Esophagus muscularis mucosa (tissue), 4 donors: ENCODE results near the gene SHOC1. TPM values are rescaled to one million over a fixed set of nuclear protein-coding genes. Genes with fewer than 3 reads are reported as not detected.

Experiments used
- DNase-seq: peaks from one replicate; pipeline ENCODE4 v3.0.0-alpha.2; 2017; ENCODE audit errors: extremely low spot score
- H3K27ac ChIP-seq, 4 donors: fragments of 200-600 bp; sonication (generic); replicated peaks in 1 of 4; 1 replicate in 3 of 4; 2 replicates in 1 of 4; pipeline ENCODE4 v1.5.1; 2016 to 2019; ENCODE audit warnings: mild to moderate bottlenecking in 1 of 4
- H3K27me3 ChIP-seq, 4 donors: fragments of 200-600 bp; sonication (generic); one replicate each; pipeline versions ENCODE4 v1.5.1 to v1.6.0; 2016 to 2019
- H3K36me3 ChIP-seq, 4 donors: fragments of 200-600 bp; sonication (generic); one replicate each; pipeline ENCODE4 v1.5.1; 2016 to 2019
- H3K4me1 ChIP-seq, 4 donors: fragments of 200-600 bp; sonication (generic); one replicate each; pipeline ENCODE4 v1.5.1; 2016 to 2019
- H3K4me3 ChIP-seq, 4 donors: fragments of 200-600 bp; sonication (generic); 1 replicate in 2 of 4; 2 replicates in 2 of 4; pipeline ENCODE4 v1.5.1; 2016 to 2019; ENCODE audit warnings: mild to moderate bottlenecking in 4 of 4, moderate library complexity in 1 of 4
- H3K9me3 ChIP-seq, 4 donors: fragments of 200-600 bp; sonication (generic); 1 replicate in 3 of 4; 2 replicates in 1 of 4; pipeline ENCODE4 v1.5.1; 2016 to 2019
- EP300 ChIP-seq: sonication (generic); formaldehyde crosslinking; IDR thresholded peaks from one replicate; pipeline ENCODE4 v1.6.1; 2017; ENCODE audit warnings: antibody characterized with exemption
- POLR2A ChIP-seq: fragments of 450-650 bp; IDR thresholded peaks from one replicate; pipeline ENCODE4 v1.6.1; 2017; ENCODE audit warnings: antibody characterized with exemption, moderate library complexity, mild to moderate bottlenecking, low read depth
- POLR2AphosphoS5 ChIP-seq, 2 donors: sonication (generic); formaldehyde crosslinking; IDR thresholded peaks; one replicate each; pipeline ENCODE4 v1.6.1; 2017; ENCODE audit warnings: antibody characterized with exemption in 2 of 2
- WGBS: methylation state at CpG from one replicate; pipeline ENCODE4 v1.1.5; 2018; 5-methylcytosine and 5-hydroxymethylcytosine counted together
- intact Hi-C: fragments of 100-400 bp; cut with DNase I; formaldehyde crosslinking; loops from one replicate; pipeline ENCODE4 v1.15.1; 2023
- total RNA-seq, 4 donors: library from RNA; depleted of rRNA; stranded (reverse); fragments of >200 nt; gene quantifications; one replicate each; pipeline versions ENCODE4 v1.1.0 to v1.2.1, GENCODE V29; 2016
- TF ChIP-seq, protein P1 (sequence below), 3 experiments: fragments of 200-600 bp in 2 of 3; fragments of 450-650 bp in 1 of 3; sonication (generic) in 2 of 3; IDR thresholded peaks; one replicate each; pipeline ENCODE4 v1.5.1; 2017 to 2019; ENCODE audit warnings: antibody characterized with exemption in 3 of 3, mild to moderate bottlenecking in 2 of 3, moderate library complexity in 1 of 3

SHOC1 gene
- total RNA-seq, 4 donors from 2014 or later, result under 0.01 TPM; not detected in 3

DNA sequence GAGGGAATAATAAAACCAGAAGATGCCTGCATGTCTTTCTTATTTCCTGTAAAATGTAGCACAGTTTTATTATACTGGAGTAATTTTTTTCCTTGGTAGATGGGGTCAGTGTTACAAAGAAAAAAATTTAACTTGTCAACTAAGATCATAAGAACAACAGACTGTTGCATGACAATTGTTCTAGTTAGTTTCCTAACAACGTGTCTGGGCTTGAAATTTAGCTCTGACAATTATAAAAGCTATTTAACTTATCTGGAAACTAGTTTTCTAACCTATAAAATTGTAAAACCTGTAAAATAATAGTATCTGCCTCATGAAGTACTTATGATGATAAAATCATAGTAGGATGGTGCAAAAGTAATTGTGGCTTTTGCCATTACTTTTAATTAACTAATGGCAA is 4.9 kb downstream of the SHOC1 start:
- no peak for DNase-seq
- Histone ChIP-seq H3K27ac (no peak overlapping the region), H3K4me3 (no peak overlapping the region), H3K4me1 (no peaks in the 10 kb centered on the region), H3K27me3 (no peaks in the 10 kb centered on the region), H3K9me3 (peaks cover 0 to 6% (median 0%) of the 10 kb centered on the region in 4 donors), H3K36me3 (peaks cover 0 to 3% (median under 1%) of the 10 kb centered on the region in 4 donors)
- no peak for TF ChIP-seq EP300
- TF ChIP-seq POLR2AphosphoS5 (IDR thresholded peaks at IDR 0.05), result no peak
- TF ChIP-seq POLR2A, result no peak
- TF ChIP-seq, protein P1, sequence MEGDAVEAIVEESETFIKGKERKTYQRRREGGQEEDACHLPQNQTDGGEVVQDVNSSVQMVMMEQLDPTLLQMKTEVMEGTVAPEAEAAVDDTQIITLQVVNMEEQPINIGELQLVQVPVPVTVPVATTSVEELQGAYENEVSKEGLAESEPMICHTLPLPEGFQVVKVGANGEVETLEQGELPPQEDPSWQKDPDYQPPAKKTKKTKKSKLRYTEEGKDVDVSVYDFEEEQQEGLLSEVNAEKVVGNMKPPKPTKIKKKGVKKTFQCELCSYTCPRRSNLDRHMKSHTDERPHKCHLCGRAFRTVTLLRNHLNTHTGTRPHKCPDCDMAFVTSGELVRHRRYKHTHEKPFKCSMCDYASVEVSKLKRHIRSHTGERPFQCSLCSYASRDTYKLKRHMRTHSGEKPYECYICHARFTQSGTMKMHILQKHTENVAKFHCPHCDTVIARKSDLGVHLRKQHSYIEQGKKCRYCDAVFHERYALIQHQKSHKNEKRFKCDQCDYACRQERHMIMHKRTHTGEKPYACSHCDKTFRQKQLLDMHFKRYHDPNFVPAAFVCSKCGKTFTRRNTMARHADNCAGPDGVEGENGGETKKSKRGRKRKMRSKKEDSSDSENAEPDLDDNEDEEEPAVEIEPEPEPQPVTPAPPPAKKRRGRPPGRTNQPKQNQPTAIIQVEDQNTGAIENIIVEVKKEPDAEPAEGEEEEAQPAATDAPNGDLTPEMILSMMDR (IDR thresholded peaks at IDR 0.05), result no peak
- intact Hi-C loops, result no loop called here
- WGBS, result 87% methylated on average over 1 of the region's 1 CpG

GRCh38 chr9:111783857-111784256 is 10.9 kb downstream of the SHOC1 start:
- H3K27ac ChIP-seq, result no peak overlapping the region
- H3K4me3 ChIP-seq, result no peak overlapping the region
- 76% methylated on average over 2 of the region's 2 CpGs for WGBS
- TF ChIP-seq POLR2AphosphoS5 (IDR thresholded peaks at IDR 0.05) (no peak), EP300 (no peak), POLR2A (no peak)
- TF ChIP-seq, protein P1 (IDR thresholded peaks at IDR 0.05), result no peak
- intact Hi-C loops, result no loop called here
- DNase-seq, result no peak
- H3K9me3 ChIP-seq, result peaks cover 0 to 6% (median 0%) of the 10 kb centered on the region in 4 donors
- no peaks in the 10 kb centered on the region for H3K4me1 ChIP-seq
- no peaks in the 10 kb centered on the region for H3K36me3 ChIP-seq
- H3K27me3 ChIP-seq, result no peaks in the 10 kb centered on the region

DNA sequence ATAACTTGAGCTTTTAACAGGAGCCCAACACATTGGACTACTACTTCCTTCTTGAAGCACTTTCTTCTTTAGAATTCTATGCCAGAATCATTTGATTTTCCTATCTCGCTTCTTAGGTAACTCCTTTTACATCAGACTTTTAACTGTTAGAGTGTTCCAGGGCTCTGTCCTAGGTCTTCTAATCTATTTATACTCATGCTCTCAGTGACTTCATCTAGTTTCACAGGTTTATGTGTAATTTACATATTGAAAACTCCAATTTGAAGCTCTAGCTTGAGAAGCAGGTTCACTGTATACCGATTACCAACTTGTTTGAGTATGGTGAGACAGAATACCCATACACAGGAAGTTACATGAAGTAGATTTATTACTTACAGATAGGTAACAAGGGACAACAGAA is 11.3 kb downstream of the SHOC1 start:
- Histone ChIP-seq H3K4me1 (no peaks in the 10 kb centered on the region), H3K36me3 (no peaks in the 10 kb centered on the region), H3K9me3 (peaks cover 0 to 6% (median 0%) of the 10 kb centered on the region in 4 donors), H3K4me3 (no peak overlapping the region), H3K27me3 (no peaks in the 10 kb centered on the region), H3K27ac (no peak overlapping the region)
- no peak for TF ChIP-seq POLR2AphosphoS5 (IDR thresholded peaks at IDR 0.05)
- no peak for TF ChIP-seq POLR2A
- TF ChIP-seq EP300, result no peak
- TF ChIP-seq, protein P1 (IDR thresholded peaks at IDR 0.05), result no peak
- DNase-seq, result no peak
- WGBS, result 100% methylated on average over 2 of the region's 2 CpGs
- intact Hi-C loops, result no loop called here

- intact Hi-C loops, result no loop called here
- TF ChIP-seq POLR2AphosphoS5 (IDR thresholded peaks at IDR 0.05), result no peak
- TF ChIP-seq, protein P1 (IDR thresholded peaks at IDR 0.05), result no peak
- no peak for TF ChIP-seq POLR2A
- no peak for TF ChIP-seq EP300
- Histone ChIP-seq H3K4me1 (no peaks in the 10 kb centered on the region), H3K4me3 (no peak overlapping the region), H3K27me3 (no peaks in the 10 kb centered on the region), H3K27ac (no peak overlapping the region), H3K9me3 (peaks cover 0 to 12% (median 7%) of the 10 kb centered on the region in 4 donors), H3K36me3 (no peaks in the 10 kb centered on the region)
- DNase-seq, result no peak
These were observed 28.7 kb downstream of the SHOC1 start for GRCh38 chr9:111766066-111766465.

- no peak for DNase-seq
- H3K9me3 ChIP-seq, result peaks cover 0 to 12% (median 7%) of the 10 kb centered on the region in 4 donors
- intact Hi-C loops, result loop anchor here (5.0 kb wide), 1 partner anchor 600 kb away; no protein-coding TSS in a partner anchor
- no peak for TF ChIP-seq POLR2A
- TF ChIP-seq EP300, result no peak
- TF ChIP-seq POLR2AphosphoS5 (IDR thresholded peaks at IDR 0.05), result no peak
- TF ChIP-seq, protein P1 (IDR thresholded peaks at IDR 0.05), result no peak
- no peak overlapping the region for H3K4me3 ChIP-seq
- WGBS, result 5% methylated on average over 2 of the region's 2 CpGs
- no peaks in the 10 kb centered on the region for H3K36me3 ChIP-seq
- no peaks in the 10 kb centered on the region for H3K27me3 ChIP-seq
- H3K4me1 ChIP-seq, result peaks cover 0 to 8% (median 0%) of the 10 kb centered on the region in 4 donors
- H3K27ac ChIP-seq, result no peak overlapping the region
These were observed 32.2 kb downstream of the SHOC1 start for GRCh38 chr9:111762556-111762955.
